GOT3 (cell line): ENCODE data around the gene SH3RF3.
A peak's percentile ranks its signal among the peaks of the same experiment; 100 is the strongest.
"Not testable (repeated sequence)": the region's sequence is repeated elsewhere in the genome, so short reads cannot be mapped to it uniquely, and the experiment has no call there.

Experiments
- DNase-seq: peaks from one replicate; lab custom pipeline; 2025; ENCODE audit warnings: mixed read lengths; lab: John Stamatoyannopoulos, UW

SH3RF3 gene

DNA sequence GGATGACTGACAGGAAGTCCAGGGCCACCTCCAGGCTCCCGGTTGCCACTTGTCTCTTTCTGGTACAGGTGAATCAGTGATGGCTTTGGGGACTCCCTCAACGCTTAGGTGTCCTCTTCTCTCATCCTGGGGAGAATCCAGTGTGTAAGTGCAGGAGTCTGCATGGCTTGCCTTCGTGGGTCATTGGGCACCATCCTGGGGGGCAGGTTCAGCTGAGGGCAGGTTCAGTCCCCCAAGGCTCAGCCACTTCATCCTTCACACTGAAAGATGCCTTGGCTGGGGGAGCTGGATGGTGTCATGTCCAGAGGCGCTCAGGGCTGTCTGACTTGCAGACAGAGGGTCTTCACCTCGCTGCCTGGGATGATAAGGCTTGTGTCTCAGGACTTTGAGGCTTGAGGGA lies 29.2 kb downstream of the SH3RF3 start:
- DNase-seq: no peak

- no peak for DNase-seq
These were observed 30.1 kb downstream of the SH3RF3 start for GRCh38 chr2:109159096-109159495.

DNA sequence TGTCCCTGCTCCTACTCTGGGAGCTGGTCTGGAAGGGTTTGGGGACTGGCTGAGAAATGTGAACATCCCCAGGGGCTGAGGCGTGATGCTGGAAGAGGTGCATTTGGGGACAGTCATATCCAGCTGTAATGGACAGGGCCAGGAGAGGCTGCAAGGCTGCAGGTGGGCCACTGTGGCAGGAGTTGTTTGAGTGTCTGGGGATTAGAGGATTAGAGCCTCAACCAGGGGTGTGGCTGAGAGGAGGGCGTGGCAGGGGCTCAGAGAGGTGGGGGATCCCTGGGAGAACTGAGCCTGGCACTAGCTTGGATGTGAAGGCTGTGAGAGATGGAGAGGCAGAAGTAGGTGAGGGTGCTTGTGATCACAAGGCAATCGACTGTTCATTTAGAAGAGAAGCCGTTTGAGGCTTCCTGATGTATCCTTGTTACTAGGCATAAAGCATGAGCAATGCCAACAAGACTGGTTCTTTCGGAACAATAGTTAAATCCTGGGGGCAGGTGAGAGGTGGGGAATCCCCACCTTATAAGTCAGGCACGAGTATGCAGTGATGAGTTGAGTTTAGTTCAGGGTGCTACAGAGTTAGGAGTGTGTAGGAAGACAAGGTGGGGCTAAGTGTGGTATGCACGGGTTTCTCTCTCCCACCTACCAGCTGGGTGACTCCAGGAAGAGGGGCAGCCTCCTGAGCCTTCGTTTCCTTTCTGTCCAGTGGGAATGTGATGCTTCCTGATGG lies 31.9 kb downstream of the SH3RF3 start:
- DNase-seq: no peak

DNA sequence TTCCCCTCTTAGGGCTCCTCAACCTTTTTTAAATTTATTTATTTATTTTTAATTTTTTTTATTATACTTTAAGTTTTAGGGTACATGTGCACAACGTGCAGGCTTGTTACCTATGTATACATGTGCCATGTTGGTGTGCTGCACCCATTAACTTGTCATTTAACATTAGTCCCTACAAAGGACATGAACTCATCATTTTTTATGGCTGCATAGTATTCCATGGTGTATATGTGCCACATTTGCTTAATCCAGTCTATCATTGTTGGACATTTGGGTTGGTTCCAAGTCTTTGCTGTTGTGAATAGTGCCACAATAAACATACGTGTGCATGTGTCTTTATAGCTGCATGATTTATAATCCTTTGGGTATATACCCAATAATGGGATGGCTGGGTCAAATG lies 33.4 kb downstream of the SH3RF3 start:
- DNase-seq: not testable (repeated sequence)

DNA sequence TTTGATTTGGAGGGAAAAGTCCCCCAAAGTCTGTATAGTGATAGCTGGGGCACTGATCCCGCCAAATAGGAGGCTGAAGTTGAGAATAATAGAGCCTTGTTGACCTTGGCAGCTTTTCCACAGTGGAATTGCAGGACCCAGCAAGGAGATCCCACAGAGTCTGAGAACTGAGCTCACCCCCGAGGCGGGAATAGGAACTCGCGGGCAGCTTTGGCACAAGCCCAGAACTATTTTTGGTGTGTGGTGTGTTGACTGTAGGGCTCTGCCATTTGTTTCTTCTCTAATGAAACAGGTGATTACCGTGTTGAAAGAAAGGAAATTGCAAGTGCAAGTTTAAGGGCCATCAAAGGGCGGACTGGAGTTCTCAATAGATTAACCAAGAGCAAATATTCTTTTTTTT lies 34.0 kb downstream of the SH3RF3 start:
- DNase-seq: no peak

DNA sequence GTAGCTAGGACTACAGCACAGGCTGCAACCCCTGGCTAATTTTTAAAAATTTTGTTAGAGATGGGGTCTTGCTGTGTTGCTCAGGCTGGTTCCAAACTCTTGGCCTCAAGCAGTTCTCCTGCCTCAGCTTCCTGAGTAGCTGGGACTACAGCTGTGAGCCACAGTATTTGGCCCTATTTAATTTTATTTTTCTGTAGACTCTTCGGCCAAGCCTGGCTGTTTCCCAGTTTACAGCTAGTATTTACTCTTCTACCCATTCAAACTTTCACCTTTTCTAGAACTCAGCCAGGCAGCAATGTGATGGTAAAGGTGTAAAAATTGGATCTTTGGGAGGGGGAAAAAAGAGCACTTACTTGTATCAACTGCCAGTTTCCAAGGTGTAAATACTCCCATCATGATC lies 35.3 kb downstream of the SH3RF3 start:
- no peak for DNase-seq

DNA sequence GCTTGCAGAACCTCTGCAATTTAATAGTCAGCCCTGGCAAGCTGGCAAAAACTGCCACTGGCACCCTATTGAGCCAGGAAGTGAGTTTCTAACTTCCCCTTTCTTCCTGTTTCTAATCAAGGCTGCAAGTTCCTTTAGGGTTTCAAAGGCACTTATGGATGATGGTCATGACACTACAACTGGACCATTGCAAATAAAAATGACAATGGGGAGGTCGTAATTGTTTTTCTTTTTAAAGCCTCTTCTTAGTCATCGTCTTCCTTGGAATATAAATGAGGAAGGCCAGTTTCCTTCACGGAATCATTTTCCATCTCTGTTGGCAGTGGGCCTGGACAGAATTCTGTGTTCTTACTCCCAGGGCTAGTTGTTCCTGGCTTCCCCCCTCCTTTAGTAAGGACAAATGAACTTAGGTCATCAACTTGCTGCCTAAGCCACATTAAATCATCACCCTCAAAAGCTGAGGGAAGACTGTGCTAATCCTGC lies 35.8 kb downstream of the SH3RF3 start:
- DNase-seq: no peak

DNA sequence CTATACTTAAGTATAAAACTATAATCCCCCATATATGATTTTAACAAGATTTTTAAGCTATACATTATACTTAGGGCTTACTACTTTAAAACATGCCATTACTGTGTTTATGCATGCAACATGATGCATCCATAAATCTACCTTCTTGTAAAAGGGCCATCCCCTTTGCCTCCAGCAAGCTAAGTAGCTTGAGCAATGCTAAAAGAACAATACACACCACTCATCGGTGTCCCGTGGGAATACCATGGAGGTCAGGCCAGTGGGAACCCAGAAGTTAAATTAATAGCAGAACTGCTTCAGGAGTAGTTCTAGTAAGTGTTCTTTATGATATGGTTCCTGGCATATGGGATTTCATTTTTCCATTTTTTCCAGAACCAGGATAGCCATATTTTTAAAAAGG lies 37.8 kb downstream of the SH3RF3 start:
- no peak for DNase-seq

DNA sequence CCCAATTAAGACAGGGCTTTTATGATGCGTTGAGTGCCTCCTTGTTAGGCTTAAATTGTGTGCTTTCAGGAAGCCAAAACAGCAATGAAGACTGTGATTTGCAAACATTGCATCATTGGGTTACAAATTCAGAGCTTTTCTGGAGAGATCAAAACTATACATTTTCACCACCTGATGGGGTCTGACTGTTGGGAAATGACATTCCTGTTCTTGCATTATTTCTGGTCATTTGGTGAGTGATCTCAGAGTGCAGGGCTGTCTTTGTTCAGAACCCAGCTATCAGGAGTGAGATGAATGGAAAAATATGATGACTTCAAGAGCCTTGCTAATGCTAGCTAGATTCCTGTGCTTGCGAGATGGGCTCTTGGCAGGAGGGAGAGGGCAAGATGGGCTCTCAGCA lies 39.1 kb downstream of the SH3RF3 start:
- DNase-seq: no peak

GRCh38 chr2:109168716-109169115 lies 39.7 kb downstream of the SH3RF3 start:
- DNase-seq: no peak

DNA sequence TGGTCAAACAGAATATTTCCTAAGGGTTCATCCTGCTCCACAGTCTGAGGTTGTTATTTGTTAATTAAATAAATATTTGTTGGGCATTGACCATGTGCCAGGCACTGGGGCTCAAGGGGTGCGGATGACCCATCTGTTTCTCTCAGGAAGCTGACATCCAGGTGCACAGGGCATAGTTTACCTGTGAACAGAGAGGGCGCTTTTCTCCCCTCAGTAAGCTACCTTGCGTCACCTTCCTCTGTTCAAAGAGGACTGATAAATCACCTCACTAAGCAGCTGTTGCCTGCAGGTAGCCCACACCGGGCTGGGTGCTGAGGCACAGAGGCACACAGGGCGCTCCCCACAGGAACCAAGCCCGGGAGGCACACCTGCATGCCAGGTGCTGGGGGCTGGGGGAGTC lies 41.6 kb downstream of the SH3RF3 start:
- no peak for DNase-seq

- DNase-seq: peak; percentile 71
These were observed 42.7 kb downstream of the SH3RF3 start for GRCh38 chr2:109171444-109172334.

DNA sequence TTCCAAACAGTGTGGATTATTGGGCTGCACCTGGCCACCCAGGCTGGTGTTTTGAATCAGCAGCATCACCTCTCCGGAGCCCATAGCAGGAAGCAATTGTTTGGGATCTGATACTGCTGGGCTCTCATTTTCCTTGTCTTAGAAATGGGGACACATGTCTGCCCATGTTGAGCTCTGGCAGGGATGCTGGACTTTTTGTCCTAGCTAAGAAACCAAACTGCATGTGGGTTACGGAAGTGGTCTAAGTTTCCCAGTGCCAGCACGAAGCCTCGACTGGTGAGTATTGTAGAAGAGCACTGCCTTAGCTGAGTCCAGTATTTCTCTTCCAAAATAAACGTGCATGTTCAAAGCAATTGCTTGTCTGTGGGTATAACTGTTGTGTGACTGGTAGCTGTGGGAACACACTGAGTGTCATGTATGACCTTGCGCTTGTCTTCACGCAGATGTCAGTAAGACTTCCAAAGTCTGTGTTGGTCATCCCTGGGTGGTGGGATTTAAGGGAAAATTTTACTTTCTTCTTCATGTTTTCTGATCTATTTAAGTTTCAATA lies 43.6 kb downstream of the SH3RF3 start:
- DNase-seq: no peak

DNA sequence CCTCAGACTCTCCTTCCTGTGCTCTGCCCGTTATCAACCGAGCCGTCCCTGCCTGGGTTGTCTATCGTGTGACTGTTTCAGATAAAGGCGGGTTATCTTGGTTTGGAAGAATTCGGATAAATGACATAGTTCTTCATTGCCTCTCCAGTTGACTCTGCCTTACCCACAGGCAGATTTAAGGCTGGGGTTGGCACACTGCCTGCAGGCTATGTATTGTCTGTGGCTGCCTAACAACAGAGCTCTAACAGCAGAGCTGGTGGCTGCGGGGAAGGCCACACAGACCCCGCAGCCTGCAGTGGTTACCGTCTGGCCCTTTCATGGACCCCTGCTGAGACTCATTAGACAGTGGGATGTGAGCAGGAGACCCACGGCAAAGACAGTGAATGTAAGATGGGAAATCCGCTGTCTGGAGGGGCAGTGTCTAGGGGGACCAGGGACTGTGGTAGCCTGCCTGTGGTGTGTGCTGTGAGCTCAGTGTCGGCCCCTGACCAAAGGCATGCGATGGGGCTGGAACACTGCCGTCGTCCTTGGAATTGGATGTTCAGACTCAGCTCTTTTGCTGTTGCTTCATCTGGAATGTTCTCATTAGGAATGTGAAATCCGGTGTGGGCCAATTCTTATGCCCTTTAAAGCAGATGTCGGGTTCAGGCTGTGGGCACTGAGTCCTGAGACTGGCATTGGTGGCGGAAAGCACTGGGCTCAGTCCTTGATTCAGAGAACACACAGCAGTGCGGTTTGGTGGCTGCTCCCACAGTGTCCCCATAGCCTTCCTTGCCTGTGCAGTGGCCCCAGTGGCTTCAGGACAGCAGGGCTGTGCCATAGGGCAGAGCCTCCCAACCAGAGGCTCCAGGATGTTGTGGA lies 44.5 kb downstream of the SH3RF3 start:
- no peak for DNase-seq

- DNase-seq: no peak
These were observed 45.2 kb downstream of the SH3RF3 start for GRCh38 chr2:109174214-109174613.

DNA sequence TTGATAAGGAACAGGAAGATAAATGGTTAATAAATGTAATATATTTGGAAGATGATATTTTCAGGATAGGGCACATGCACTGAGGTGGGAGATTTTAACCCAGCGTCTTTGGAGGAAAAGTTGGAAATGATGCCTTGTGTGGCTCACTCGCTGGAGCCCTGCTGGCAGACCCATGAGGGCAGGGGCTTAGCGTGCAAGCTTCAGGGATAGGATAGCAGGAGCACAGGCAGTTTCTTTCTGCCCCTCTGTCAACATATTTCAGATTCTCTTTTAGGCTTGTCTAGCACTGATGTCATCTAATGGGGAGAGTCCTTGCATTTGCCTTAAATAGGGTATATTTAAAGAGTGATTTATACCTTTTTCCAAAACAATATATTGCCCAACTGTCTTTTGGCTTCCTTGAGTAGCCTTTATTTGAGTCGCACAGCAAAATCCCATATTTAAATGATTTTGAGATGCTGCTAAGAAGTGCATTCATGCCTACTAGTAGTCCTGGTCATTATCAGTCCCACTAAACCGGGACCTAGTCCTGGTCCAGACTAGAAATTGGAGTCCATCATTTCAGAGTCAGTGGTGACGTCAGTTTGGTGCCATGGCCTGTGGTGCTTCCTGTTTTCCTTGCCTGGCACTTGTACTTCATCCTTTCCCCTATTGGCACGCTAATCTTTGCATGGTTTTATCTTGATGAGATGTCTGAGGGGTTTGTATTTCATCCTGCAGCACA lies 45.8 kb downstream of the SH3RF3 start:
- DNase-seq: no peak

DNA sequence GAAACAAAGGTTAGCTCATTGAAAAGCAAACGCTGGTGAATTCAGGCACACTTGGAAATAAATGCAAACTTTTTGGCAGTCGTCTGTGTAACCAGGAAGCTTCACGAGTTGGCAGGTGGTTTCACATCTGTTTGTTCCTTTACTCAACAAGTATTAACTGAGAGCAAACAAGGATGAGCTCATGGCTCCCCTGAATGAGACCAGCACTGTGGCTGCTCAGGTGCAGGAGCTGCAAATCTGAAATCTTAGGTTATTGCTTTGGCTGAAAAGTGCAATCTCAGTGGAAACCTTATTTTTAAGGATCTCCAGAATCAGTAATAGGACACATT lies 46.3 kb downstream of the SH3RF3 start:
- no peak for DNase-seq

- no peak for DNase-seq
These were observed 47.9 kb downstream of the SH3RF3 start for GRCh38 chr2:109176928-109177327.

DNA sequence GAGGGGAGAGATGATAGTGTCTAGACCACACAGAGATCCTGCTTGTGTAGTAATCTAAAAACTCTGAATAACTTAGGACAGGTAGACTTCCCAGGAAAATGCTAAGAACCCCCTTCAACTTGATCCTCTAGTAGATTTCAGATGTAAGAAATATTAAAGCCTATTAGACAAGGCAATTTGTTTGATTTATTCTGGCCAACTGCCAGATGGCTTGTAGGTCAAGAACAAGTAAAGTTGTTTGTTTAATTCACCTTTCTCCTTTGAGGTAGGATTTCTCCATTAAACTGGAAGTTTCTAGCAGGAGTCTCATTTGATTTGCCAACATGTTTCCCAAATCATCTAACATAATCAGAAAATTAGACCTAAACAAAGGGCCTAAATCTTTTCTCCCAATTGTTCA lies 48.6 kb downstream of the SH3RF3 start:
- no peak for DNase-seq

DNA sequence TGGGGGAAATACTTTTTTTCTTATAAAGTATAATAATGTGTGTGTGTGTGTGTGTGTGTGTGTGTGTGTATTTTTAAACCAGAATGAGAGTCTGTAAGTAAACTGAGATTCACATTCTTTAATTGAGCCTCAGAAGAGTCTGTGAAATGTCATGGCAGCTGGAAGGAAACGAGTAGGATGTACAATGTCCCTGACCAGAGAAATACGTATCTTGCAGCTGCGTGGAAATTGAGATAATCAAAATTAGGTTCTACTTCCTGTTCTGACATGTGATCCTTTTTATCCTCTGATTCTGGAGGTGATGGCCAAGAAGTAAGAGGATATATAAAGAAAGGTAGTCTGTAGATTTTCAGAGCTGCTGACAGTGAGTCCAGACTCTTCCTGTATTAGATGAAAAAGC lies 50.0 kb downstream of the SH3RF3 start:
- DNase-seq: no peak

- DNase-seq: no peak
These were observed 51.8 kb downstream of the SH3RF3 start for GRCh38 chr2:109180786-109181185.
